ENCODE results near the gene SEMA3C. TPM values are rescaled to one million over a fixed set of nuclear protein-coding genes. Genes with fewer than 3 reads are reported as not detected.

SEMA3C gene
- total RNA-seq, 4 donors from 2014 or later: 117 to 181 (median 158) TPM

DNA sequence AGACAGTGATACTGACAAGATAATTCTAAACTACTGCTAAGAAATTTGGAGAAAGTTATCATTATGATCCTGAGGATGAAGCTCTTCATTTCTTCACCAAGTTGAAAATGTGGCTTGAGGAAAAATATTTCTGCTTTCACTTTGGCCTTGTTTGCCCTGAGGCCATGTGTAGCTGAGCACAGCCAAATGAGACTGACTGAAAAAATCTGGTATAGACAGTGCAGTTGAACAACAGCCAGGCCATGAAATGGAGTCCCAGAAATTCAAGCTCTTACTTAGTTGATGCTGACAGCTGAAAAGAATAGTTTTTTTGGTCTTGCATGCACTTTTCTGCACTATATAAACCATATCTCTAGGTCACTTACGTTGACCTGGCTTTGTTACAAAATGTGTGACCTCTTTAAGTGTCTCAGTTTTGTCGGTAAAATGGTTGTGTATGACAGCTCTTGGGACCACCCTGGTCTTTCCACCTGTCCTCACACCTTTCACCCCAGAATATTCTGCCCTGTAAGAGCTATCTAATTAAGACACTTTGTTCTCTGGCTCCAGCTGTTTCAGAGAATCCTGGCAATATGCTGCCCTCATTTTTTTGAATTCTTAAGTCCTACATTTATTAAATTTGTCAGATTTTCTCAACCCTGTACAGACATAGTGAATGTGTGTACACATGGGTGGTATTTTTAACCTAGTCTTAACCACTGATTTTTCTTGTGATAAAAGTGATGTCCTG lies 189.1 kb downstream of the SEMA3C start:
- no peak for DNase-seq (ENCODE audit: extremely low spot score)

GRCh38 chr7:80726666-80727065 lies 192.2 kb downstream of the SEMA3C start:
- WGBS: 88% methylated on average over 3 of the region's 3 CpGs
- intact Hi-C loops (cut with DNase I): loop anchor here (5.0 to 10.0 kb wide), 2 partner anchors 56 to 188 kb away; partner anchors contain the start of gene SEMA3C

More for the DNA sequence above, 189.1 kb downstream of the SEMA3C start:
- intact Hi-C loops (cut with DNase I): loop anchor here (5.0 to 10.0 kb wide), 2 partner anchors 53 to 185 kb away; partner anchors contain the start of gene SEMA3C
- peaks cover 0 to 23% (median 18%) of the 10 kb centered on the region in 4 donors for H3K4me1 ChIP-seq
- no peaks in the 10 kb centered on the region for H3K27me3 ChIP-seq
- TF ChIP-seq POLR2AphosphoS5 (IDR thresholded peaks at IDR 0.05) (no peak), EP300 (IDR thresholded peaks at IDR 0.05) (no peak), CTCF (IDR thresholded peaks at IDR 0.05) (no peak)
- 37% methylated on average over 2 of the region's 2 CpGs for WGBS
- no peak overlapping the region for H3K4me3 ChIP-seq
- peak overlapping the region; percentile 22 to 68 (median 56) for H3K27ac ChIP-seq (replicated peaks in 1 of 4)
- H3K36me3 ChIP-seq: no peaks in the 10 kb centered on the region
- H3K9me3 ChIP-seq: no peaks in the 10 kb centered on the region

DNA sequence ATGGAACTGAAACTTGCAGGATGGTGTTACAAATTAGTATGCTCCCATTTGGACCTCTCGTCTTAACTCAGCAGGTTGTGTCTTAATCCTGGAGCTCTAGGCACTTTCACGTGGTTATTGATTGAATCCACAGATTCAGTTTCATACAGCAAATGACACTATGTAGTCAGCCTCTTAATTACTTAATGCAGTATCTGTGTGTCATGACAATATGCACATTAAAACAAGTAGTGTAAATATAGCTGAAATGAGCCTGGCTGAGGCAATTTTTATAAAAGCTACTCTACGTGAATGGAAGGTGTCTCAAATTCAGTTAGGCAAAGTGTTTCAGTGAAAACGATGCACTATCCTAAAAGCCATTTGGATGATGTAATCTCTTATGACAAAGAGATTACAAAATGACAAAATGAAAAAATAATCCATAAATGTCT lies 193.7 kb downstream of the SEMA3C start:
- no peak for DNase-seq (ENCODE audit: extremely low spot score)
- intact Hi-C loops (cut with DNase I): loop anchor here (5.0 to 10.0 kb wide), 2 partner anchors 57 to 190 kb away; partner anchors contain the start of gene SEMA3C
- Histone ChIP-seq H3K4me3 (no peak overlapping the region), H3K27ac (replicated peaks in 1 of 4) (peak overlapping the region; percentile 69 to 85 (median 84)), H3K9me3 (no peaks in the 10 kb centered on the region), H3K36me3 (no peaks in the 10 kb centered on the region), H3K4me1 (peaks cover 7 to 56% (median 54%) of the 10 kb centered on the region in 4 donors), H3K27me3 (no peaks in the 10 kb centered on the region)
- 57% methylated on average over 4 of the region's 4 CpGs for WGBS
- TF ChIP-seq POLR2A (IDR thresholded peaks at IDR 0.05; ENCODE audit: low read depth): no peak
- TF ChIP-seq EP300 (IDR thresholded peaks at IDR 0.05): no peak
- TF ChIP-seq POLR2AphosphoS5 (IDR thresholded peaks at IDR 0.05): no peak
- TF ChIP-seq CTCF (IDR thresholded peaks at IDR 0.05): no peak

More at GRCh38 chr7:80726666-80727065, 192.2 kb downstream of the SEMA3C start:
- Histone ChIP-seq H3K27ac (replicated peaks in 1 of 4) (no peak overlapping the region), H3K27me3 (no peaks in the 10 kb centered on the region), H3K4me3 (no peak overlapping the region), H3K9me3 (no peaks in the 10 kb centered on the region), H3K4me1 (peaks cover 7 to 53% (median 49%) of the 10 kb centered on the region in 4 donors), H3K36me3 (no peaks in the 10 kb centered on the region)
- TF ChIP-seq POLR2AphosphoS5 (IDR thresholded peaks at IDR 0.05): no peak
- TF ChIP-seq POLR2A (IDR thresholded peaks at IDR 0.05; ENCODE audit: low read depth): no peak
- TF ChIP-seq CTCF (IDR thresholded peaks at IDR 0.05): no peak
- no peak for TF ChIP-seq EP300 (IDR thresholded peaks at IDR 0.05)
- no peak for DNase-seq (ENCODE audit: extremely low spot score)

DNA sequence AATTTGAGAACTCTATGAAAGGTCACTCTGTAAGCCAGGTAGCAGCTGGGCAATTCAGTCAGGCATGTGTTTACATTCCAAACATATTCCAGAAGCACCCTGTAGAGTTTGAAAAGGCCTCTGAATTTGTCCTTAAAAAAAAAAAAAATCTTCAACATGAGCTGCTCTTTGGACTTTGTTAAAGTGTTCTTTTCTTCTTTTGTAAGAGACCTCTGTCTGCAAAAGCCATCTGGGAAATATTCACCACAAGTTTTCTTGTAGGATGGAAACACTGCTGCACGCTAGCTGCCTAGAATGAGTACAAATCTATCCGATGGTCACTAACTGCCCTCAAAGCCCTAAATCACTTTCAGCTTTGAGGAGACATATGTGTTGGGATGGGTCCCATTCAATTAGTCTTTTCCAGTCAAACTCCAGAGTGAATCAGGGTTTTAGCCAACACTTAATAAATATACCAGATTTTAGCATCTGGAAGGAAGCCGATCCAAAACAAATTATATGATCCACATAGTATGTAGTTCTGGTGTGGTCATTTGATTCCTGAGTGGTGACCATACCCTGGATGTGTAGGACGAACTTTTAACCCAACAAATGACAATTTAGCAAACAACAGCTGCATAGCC lies 194.5 kb downstream of the SEMA3C start:
- WGBS: 26% methylated on average over 4 of the region's 4 CpGs
- DNase-seq (ENCODE audit: extremely low spot score): no peak
- H3K4me1 ChIP-seq: peaks cover 7 to 48% (median 46%) of the 10 kb centered on the region in 4 donors
- no peaks in the 10 kb centered on the region for H3K27me3 ChIP-seq
- intact Hi-C loops (cut with DNase I): loop anchor here (10.0 kb wide), 1 partner anchor 190 kb away; the partner anchor contains the start of gene SEMA3C
- H3K4me3 ChIP-seq: no peak overlapping the region
- peak overlapping the region; percentile 69 to 85 (median 84) for H3K27ac ChIP-seq (replicated peaks in 1 of 4)
- TF ChIP-seq EP300 (IDR thresholded peaks at IDR 0.05) (no peak), POLR2AphosphoS5 (IDR thresholded peaks at IDR 0.05) (peak in 1 of 2 donors; percentile 28)
- no peaks in the 10 kb centered on the region for H3K36me3 ChIP-seq
- H3K9me3 ChIP-seq: no peaks in the 10 kb centered on the region
